Dermis blood vessel endothelial cell (primary cell): Measurements from ENCODE around the gene TYMP. TPM values are rescaled to one million over a fixed set of nuclear protein-coding genes. Genes with fewer than 3 reads are reported as not detected.
"Not testable (repeated sequence)": the region's sequence is repeated elsewhere in the genome, so short reads cannot be mapped to it uniquely, and the experiment has no call there.

ENCODE experiments used
- DNase-seq: peaks from one replicate; pipeline ENCODE4 v3.0.0; 2010
- total RNA-seq: library from RNA; depleted of rRNA; stranded (reverse); fragments of >200 nt; gene quantifications from 2 replicates; pipeline ENCODE4 v1.2.3, GENCODE V29; 2014

The TYMP gene
- total RNA-seq, 1 donor from 2014 or later, result 53.1 TPM

DNA sequence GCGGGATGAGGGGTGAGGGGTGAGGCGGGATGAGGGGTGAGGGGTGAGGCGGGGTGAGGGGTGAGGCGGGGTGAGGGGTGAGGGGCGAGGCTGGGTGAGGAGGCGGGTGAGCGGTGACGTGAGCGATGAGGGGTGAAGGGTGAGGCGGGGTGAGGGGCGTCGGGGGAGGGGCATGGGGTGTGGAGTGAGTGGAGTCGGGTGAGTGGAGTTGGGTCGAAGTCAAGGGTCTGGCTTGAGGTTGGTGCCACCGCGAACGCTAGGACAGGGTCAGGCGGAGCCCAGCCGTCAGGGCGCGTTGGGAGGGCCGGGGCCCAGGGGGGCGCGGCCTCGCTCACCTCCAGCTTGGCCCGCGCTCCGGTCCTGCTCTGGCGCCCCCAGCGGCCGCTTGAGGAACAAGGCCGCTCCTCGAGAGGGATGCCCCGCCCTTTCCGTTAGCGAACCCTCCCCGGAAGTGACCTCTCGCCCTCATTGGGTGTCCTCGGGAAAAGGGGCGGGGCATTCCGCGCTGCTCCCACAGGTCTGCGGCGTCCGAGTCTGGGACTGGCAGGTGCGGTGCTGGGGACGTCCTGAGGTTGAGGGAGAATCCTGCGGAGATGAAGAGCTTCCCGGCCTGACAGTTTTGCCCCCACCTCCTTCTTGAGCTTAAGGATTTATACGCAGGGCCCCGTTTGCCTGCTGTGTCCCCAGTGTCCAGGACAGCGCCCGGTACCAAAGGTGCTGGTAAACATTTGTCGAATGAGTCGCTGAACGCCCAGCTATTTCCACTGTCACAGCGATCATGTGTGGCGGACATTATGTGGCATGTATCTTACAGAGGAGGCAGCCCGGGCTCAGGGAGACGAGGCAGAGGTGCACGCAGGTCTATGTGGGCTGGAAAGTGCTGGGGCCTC lies 33.0 kb upstream of the TYMP start, which contains the start of gene SYCE3:
Gene SYCE3 (minus strand): TSS at position 397 of the 890 bp plus-strand sequence. CDS start 6,514 bp downstream, outside the sequence.
- peak; percentile 86 for DNase-seq

GRCh38 chr22:50561401-50562358 lies 31.9 kb upstream of the TYMP start:
- no peak for DNase-seq

DNA sequence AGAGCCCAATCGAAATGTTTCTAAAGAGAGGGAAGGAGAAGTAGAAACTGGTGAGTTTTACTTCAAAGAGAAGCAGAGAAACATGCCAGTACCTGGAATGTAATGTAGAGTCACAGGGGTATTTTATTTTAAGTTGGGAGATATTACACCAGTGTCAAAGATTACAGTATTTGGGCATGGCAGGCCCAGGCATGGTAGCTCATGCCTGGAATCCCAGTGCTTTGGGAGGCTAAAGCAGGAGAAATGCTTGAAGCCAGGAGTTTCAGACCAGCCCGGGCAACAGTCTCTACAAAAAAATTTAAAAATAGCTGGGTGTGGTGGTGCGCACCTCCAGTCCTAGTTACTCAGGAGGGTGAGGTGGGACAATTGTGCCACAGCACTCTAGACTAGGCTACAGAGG lies 30.2 kb upstream of the TYMP start:
- no peak for DNase-seq

DNA sequence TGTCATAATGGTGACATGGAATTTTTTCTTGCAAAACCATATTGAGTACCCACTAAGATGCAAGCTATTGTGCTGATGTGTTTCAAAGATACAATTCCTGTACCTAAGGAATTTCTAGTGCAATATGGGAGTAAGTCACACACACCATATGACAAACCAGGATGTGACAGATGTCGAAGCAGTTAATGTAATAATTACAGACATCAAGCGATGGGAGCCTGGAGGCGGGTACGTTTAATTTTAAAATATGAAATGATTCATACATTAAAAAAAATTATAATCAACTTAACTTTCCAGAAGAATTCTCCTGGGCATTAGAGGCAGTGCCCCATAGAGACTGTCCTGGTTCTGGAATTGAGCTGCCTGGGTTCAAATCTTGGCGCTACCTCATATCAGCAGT lies 26.9 kb upstream of the TYMP start:
- no peak for DNase-seq

GRCh38 chr22:50553310-50553709 lies 23.5 kb upstream of the TYMP start:
- DNase-seq, result no peak

GRCh38 chr22:50551160-50551752 lies 21.4 kb upstream of the TYMP start:
- no peak for DNase-seq

- DNase-seq, result no peak
These were observed 20.6 kb upstream of the TYMP start for GRCh38 chr22:50550395-50550794.

DNA sequence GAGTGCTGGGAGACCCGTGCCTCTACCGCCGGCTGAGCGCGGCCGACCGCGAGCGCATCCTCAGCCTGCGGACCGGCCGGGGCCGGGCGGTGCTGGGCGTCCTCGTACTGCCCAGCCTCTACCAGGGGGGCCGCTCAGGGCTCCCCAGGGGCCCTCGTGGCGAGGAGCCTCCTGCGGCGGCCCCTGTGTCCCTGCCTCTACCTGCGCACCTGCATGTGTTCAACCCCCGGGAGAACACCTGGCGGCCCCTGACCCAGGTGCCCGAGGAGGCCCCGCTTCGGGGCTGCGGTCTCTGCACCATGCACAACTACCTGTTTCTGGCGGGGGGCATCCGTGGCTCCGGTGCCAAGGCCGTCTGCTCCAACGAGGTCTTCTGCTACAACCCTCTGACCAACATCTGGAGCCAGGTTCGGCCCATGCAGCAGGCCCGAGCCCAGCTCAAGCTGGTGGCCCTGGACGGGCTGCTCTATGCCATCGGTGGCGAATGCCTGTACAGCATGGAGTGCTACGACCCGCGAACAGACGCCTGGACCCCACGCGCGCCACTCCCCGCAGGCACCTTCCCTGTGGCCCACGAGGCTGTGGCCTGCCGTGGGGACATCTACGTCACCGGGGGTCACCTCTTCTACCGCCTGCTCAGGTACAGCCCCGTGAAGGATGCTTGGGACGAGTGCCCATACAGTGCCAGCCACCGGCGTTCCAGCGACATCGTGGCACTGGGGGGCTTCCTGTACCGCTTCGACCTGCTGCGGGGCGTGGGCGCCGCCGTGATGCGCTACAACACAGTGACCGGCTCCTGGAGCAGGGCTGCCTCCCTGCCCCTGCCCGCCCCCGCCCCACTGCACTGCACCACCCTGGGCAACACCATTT lies 19.3 kb upstream of the TYMP start:
- no peak for DNase-seq

- DNase-seq, result no peak
These were observed 18.5 kb upstream of the TYMP start for GRCh38 chr22:50548040-50548920.

GRCh38 chr22:50547263-50547985 lies 17.6 kb upstream of the TYMP start:
- DNase-seq, result no peak

- no peak for DNase-seq
These were observed 16.8 kb upstream of the TYMP start for GRCh38 chr22:50546326-50547262.

DNA sequence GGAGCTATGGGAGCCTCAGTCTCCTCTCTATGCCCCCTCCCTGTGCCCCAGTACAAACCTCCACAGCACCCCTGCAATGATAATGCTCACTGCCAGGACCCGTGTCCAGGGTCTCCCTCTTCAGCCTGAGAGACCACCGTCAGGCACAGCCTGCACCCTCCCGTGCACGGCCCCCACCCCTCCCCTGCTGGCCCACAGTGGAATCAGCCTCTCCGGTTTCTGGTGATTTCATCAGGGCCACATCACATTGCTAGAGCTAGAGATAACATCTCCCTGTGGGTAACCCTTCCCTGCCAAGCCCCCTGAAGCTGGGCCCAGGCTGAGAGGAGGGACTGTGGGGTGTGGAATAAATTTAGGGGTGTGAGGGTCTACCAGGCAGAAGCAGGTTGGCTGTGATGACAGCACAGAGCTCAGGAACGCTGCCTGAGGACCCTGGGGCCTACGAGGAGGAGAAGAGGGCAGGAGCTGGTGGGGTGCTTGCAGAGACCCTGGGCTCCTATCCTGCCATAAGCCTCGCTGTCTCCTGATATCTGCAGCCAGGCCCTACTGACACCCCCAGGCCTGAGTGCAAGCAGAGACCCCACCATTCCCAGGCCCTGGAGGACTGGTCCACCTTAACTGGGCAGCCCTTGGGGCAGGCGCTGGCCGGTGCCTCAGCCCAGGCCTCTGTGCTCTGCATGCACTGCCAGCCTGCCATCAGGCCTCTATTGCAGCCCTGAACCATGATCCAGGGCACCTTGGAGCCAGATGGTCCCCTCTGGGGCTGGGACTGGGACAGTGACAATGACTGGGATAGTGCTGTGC lies 15.9 kb upstream of the TYMP start, which contains the start of gene KLHDC7B:
Gene KLHDC7B (plus strand): TSS at position 378 of the 804 bp plus-strand sequence. CDS start 345 bp downstream, at position 723.
- no peak for DNase-seq

DNA sequence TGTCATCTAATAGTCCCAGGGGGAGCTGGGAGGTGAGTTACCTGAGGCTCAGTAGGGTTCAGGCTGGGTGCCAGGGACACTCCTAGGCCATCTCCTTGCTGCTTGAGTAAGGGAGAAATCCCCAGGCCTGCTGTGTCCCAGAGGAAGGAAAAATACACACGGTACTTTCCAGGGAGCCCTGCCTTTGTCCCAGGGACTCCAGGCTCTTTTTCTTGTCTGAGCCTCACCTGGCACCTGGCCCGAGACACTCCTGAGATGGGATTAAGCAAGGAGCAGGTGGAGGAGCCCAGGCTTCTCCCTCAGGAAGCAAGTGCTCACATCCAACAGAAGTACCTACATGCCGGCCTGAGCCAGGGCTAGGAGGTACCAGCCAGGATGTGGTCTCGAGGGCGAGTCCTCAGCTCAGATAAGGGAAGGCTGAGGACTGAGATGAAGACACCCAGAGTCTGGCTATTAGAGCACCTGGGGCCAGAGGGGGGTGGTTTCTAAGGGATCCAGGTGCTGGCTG lies 15.0 kb upstream of the TYMP start:
- DNase-seq, result no peak

GRCh38 chr22:50544078-50544745 lies 14.4 kb upstream of the TYMP start:
- DNase-seq, result peak; percentile 75

- no peak for DNase-seq
These were observed 12.7 kb upstream of the TYMP start for GRCh38 chr22:50542416-50542927.

GRCh38 chr22:50541667-50542026 lies 11.8 kb upstream of the TYMP start:
- not testable (repeated sequence) for DNase-seq

GRCh38 chr22:50540381-50540780 lies 10.6 kb upstream of the TYMP start:
- no peak for DNase-seq
